ENCODE results near the gene SLC13A5. TPM values are rescaled to one million over a fixed set of nuclear protein-coding genes. Genes with fewer than 3 reads are reported as not detected.

Gene SLC13A5
- total RNA-seq, 2 experiments from 2014 or later = not detected

DNA sequence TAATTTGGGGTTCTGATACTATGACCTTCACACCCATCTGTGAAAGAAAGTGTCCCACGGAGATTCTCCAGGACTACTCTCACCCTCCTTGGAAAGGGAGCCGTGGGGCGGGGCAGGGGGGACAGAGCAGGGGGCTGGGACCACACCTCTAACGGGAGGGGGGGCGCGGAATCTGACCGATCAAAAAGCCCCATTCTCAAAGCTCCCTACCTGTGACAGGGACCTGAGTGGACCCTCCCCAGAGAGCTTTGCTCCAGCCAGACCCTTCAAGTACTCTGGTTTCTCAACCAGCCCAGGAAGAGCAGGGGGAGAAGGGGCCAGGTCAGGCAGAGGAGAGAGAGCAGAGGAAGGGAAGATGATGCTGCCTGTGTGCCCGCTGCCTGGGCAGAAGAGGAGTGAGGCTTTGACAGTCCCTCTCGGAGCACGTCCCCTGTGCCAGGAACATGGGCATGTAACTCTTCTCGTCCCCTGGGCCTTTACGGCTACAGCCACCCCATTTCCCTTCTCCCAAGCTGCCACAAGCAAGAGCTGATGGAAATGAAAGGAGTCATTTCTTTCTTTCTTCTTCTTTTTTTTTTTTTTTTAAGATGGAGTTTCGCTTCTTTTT, 43.4 kb upstream of the SLC13A5 start:
- intact Hi-C loops (cut with DNase I, micrococcal nuclease) = loop anchor here (5.0 to 10.0 kb wide), 2 partner anchors 104 to 258 kb away; partner anchors contain the start of genes C17orf100 (in 2 of the 2), MED31 (in 2 of the 2) and RNASEK (in 1 of the 2)
- TF ChIP-seq, protein P1, sequence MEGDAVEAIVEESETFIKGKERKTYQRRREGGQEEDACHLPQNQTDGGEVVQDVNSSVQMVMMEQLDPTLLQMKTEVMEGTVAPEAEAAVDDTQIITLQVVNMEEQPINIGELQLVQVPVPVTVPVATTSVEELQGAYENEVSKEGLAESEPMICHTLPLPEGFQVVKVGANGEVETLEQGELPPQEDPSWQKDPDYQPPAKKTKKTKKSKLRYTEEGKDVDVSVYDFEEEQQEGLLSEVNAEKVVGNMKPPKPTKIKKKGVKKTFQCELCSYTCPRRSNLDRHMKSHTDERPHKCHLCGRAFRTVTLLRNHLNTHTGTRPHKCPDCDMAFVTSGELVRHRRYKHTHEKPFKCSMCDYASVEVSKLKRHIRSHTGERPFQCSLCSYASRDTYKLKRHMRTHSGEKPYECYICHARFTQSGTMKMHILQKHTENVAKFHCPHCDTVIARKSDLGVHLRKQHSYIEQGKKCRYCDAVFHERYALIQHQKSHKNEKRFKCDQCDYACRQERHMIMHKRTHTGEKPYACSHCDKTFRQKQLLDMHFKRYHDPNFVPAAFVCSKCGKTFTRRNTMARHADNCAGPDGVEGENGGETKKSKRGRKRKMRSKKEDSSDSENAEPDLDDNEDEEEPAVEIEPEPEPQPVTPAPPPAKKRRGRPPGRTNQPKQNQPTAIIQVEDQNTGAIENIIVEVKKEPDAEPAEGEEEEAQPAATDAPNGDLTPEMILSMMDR (IDR thresholded peaks at IDR 0.05) = no peak
- peaks cover 57% of the 10 kb centered on the region for H3K4me1 Mint-ChIP-seq (ENCODE audit: low read depth)

GRCh38 chr17:6755731-6756184, 42.6 kb upstream of the SLC13A5 start, which contains the start of gene XAF1:
Gene XAF1, plus strand, starts transcription at chr17:6756046. Its CDS starts 33 bp downstream, at chr17:6756079.
- intact Hi-C loops (cut with DNase I, micrococcal nuclease) = loop anchor here (5.0 to 10.0 kb wide), 2 partner anchors 103 to 259 kb away; partner anchors contain the start of genes C17orf100 (in 2 of the 2), MED31 (in 2 of the 2) and RNASEK (in 1 of the 2)
- Histone ChIP-seq H3K4me3 (ENCODE audit: low read length) (peak within 1 kb of the TSS; percentile 77), H3K36me3 (ENCODE audit: insufficient read depth, low read length) (peaks cover 28% of the 10 kb centered on the region), H3K4me1 (ENCODE audit: insufficient read depth, low read length) (peaks cover 61% of the 10 kb centered on the region), H3K27me3 (ENCODE audit: control insufficient read depth in 1 of 2, insufficient read depth in 2 of 2, low read length in 2 of 2) (no peaks in the 10 kb centered on the region), H3K27ac (ENCODE audit: low read depth in 1 of 2, low read length in 2 of 2) (peak within 1 kb of the TSS; percentile 66 to 71), H3K9me3 (ENCODE audit: control insufficient read depth in 1 of 2, insufficient read depth in 1 of 2, low read length in 2 of 2) (no peaks in the 10 kb centered on the region)
- H3K9me3 Mint-ChIP-seq = no peaks in the 10 kb centered on the region
- ATAC-seq (ENCODE audit: poor library complexity) (peak; percentile 75), DNase-seq (peak; percentile 20 to 79 (median 46))
- H3K4me1 Mint-ChIP-seq (ENCODE audit: low read depth) = peaks cover 57% of the 10 kb centered on the region
- TF ChIP-seq, protein P1 (IDR thresholded peaks at IDR 0.05) = no peak
- peak within 1 kb of the TSS; percentile 95 for H3K4me3 Mint-ChIP-seq
- CTCF ChIA-PET = no interaction called here
- no peaks in the 10 kb centered on the region for H3K27me3 Mint-ChIP-seq
- H3K27ac Mint-ChIP-seq = peak within 1 kb of the TSS; percentile 86
- POLR2A ChIA-PET = interaction anchor here (1.1 to 1.4 kb wide), 2 partner anchors 88 to 105 kb away, joined by 3 to 5 read pairs; partner anchors contain the start of genes C17orf100 and MED31
- peaks cover 48% of the 10 kb centered on the region for H3K36me3 Mint-ChIP-seq (ENCODE audit: low read depth)

More for the DNA sequence above, 43.4 kb upstream of the SLC13A5 start:
- ATAC-seq (ENCODE audit: poor library complexity) (no peak), DNase-seq (peak in 6 of 14 experiments; percentile 4 to 54 (median 18))
- CTCF ChIA-PET = no interaction called here
- peak overlapping the region; percentile 77 for H3K4me3 ChIP-seq (ENCODE audit: low read length)
- peak overlapping the region; percentile 86 for H3K27ac Mint-ChIP-seq
- H3K27me3 ChIP-seq (ENCODE audit: control insufficient read depth in 1 of 2, insufficient read depth in 2 of 2, low read length in 2 of 2) = no peaks in the 10 kb centered on the region
- peaks cover 61% of the 10 kb centered on the region for H3K4me1 ChIP-seq (ENCODE audit: insufficient read depth, low read length)
- H3K36me3 ChIP-seq (ENCODE audit: insufficient read depth, low read length) = peaks cover 34% of the 10 kb centered on the region
- H3K27me3 Mint-ChIP-seq = no peaks in the 10 kb centered on the region
- H3K4me3 Mint-ChIP-seq = peak overlapping the region; percentile 95
- peaks cover 56% of the 10 kb centered on the region for H3K36me3 Mint-ChIP-seq (ENCODE audit: low read depth)
- H3K27ac ChIP-seq (ENCODE audit: low read depth in 1 of 2, low read length in 2 of 2) = peak overlapping the region; percentile 2 to 66
- no peaks in the 10 kb centered on the region for H3K9me3 Mint-ChIP-seq
- H3K9me3 ChIP-seq (ENCODE audit: control insufficient read depth in 1 of 2, insufficient read depth in 1 of 2, low read length in 2 of 2) = no peaks in the 10 kb centered on the region
- POLR2A ChIA-PET = no interaction called here

DNA sequence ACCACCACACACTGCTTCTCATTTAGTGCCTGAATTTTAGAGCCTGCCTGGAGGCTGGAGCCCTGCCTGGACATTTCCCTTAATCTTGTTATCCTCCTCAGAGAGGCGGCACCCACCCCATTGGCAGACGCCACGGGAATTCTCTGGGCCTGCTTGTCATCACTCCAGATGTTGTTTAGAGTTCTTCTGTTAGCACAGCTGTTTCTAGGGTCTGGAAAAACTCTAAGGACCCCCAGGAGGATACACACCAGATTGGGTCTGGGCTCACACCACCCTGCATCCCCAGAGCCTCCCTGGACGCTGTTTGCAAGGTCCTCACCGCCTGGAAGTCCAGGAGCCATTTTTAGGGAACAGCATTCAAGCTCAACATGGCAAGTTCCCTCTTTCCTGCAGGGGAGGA, 42.1 kb upstream of the SLC13A5 start:
- Mint-ChIP-seq H3K4me1 (ENCODE audit: low read depth) (peaks cover 57% of the 10 kb centered on the region), H3K9me3 (no peaks in the 10 kb centered on the region), H3K27ac (peak overlapping the region; percentile 86), H3K27me3 (no peaks in the 10 kb centered on the region), H3K36me3 (ENCODE audit: low read depth) (peaks cover 44% of the 10 kb centered on the region), H3K4me3 (peak overlapping the region; percentile 95)
- peaks cover 61% of the 10 kb centered on the region for H3K4me1 ChIP-seq (ENCODE audit: insufficient read depth, low read length)
- ATAC-seq (ENCODE audit: poor library complexity) (no peak), DNase-seq (no peak)
- intact Hi-C loops (cut with DNase I, micrococcal nuclease) = loop anchor here (5.0 to 10.0 kb wide), 2 partner anchors 103 to 260 kb away; partner anchors contain the start of genes C17orf100 (in 2 of the 2), MED31 (in 2 of the 2) and RNASEK (in 1 of the 2)
- no peaks in the 10 kb centered on the region for H3K9me3 ChIP-seq (ENCODE audit: control insufficient read depth in 1 of 2, insufficient read depth in 1 of 2, low read length in 2 of 2)
- H3K36me3 ChIP-seq (ENCODE audit: insufficient read depth, low read length) = peaks cover 24% of the 10 kb centered on the region
- TF ChIP-seq, protein P1 (IDR thresholded peaks at IDR 0.05) = no peak
- ChIA-PET POLR2A (interaction anchor here (1.1 to 1.4 kb wide), 2 partner anchors 89 to 104 kb away, joined by 3 to 5 read pairs; partner anchors contain the start of genes C17orf100 and MED31), CTCF (no interaction called here)
- peak overlapping the region; percentile 77 for H3K4me3 ChIP-seq (ENCODE audit: low read length)
- no peaks in the 10 kb centered on the region for H3K27me3 ChIP-seq (ENCODE audit: control insufficient read depth in 1 of 2, insufficient read depth in 2 of 2, low read length in 2 of 2)
- peak overlapping the region in 1 of 2 donors; percentile 71 for H3K27ac ChIP-seq (ENCODE audit: low read depth in 1 of 2, low read length in 2 of 2)
